A549 (cell line): ENCODE measurements around the gene MAGEA6.

Experiments
- CEBPB ChIP-seq, 2 experiments: fragments of >200 bp in 1 of 2; sonication (Bioruptor Twin) in 1 of 2; formaldehyde crosslinking in 1 of 2; IDR thresholded peaks; 2 replicates each; pipeline ENCODE4 v1.6.1; 2012 to 2016
- KDM1A ChIP-seq: fragments of 200-600 bp; sonication (generic); IDR thresholded peaks from 2 replicates; pipeline ENCODE4 v1.6.1; 2016; ENCODE audit warnings: low read depth, mild to moderate bottlenecking
- MAZ ChIP-seq: fragments of 150-350 bp; IDR thresholded peaks from 2 replicates; pipeline ENCODE4 v1.6.1; 2014; ENCODE audit warnings: antibody characterized with exemption, low read depth, low read length, borderline replicate concordance
- POLR2A ChIP-seq: IDR thresholded peaks from 2 replicates; pipeline ENCODE4 v1.6.1; 2012; ENCODE audit warnings: mild to moderate bottlenecking, low read length
- RAD21 ChIP-seq, 2 experiments: fragments of >200 bp in 1 of 2; sonication (Bioruptor Twin) in 1 of 2; formaldehyde crosslinking in 1 of 2; IDR thresholded peaks in 1 of 2; conservative IDR thresholded peaks in 1 of 2; 2 replicates in 1 of 2; 3 replicates in 1 of 2; pipeline ENCODE4 v1.6.1; 2012 to 2018; ENCODE audit warnings: inconsistent platforms in 1 of 2
- TF ChIP-seq, protein P1 (sequence below): fragments of >200 bp; sonication (Bioruptor Twin); formaldehyde crosslinking; IDR thresholded peaks from 3 replicates; pipeline ENCODE4 v1.5.1; 2016
- TF ChIP-seq, protein P2 (sequence below): fragments of 150-350 bp; IDR thresholded peaks from 2 replicates; pipeline ENCODE4 v1.6.1; 2014; ENCODE audit warnings: low read depth, mild to moderate bottlenecking, low read length

DNA sequence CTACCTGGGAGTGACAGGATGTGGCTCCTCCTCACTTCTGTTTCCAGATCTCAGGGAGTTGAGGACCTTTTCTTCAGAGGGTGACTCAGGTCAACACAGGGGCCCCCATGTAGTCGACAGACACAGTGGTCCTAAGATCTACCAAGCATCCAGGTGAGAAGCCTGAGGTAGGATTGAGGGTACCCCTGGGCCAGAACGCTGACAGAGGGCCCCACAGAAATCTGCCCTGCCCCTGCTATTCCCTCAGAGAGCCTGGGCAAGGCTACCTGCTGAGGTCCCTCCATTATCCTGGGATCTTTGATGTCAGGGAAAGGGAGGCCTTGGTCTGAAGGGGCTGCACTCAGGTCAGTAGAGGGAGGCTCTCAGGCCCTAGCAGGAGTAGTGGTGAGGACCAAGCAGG lies 34.4 kb downstream of the MAGEA6 start:
- no peak for TF ChIP-seq POLR2A
- TF ChIP-seq, protein P1, sequence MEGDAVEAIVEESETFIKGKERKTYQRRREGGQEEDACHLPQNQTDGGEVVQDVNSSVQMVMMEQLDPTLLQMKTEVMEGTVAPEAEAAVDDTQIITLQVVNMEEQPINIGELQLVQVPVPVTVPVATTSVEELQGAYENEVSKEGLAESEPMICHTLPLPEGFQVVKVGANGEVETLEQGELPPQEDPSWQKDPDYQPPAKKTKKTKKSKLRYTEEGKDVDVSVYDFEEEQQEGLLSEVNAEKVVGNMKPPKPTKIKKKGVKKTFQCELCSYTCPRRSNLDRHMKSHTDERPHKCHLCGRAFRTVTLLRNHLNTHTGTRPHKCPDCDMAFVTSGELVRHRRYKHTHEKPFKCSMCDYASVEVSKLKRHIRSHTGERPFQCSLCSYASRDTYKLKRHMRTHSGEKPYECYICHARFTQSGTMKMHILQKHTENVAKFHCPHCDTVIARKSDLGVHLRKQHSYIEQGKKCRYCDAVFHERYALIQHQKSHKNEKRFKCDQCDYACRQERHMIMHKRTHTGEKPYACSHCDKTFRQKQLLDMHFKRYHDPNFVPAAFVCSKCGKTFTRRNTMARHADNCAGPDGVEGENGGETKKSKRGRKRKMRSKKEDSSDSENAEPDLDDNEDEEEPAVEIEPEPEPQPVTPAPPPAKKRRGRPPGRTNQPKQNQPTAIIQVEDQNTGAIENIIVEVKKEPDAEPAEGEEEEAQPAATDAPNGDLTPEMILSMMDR = no peak
- TF ChIP-seq CEBPB (IDR thresholded peaks at IDR 0.05) = no peak
- no peak for TF ChIP-seq KDM1A
- TF ChIP-seq, protein P2, sequence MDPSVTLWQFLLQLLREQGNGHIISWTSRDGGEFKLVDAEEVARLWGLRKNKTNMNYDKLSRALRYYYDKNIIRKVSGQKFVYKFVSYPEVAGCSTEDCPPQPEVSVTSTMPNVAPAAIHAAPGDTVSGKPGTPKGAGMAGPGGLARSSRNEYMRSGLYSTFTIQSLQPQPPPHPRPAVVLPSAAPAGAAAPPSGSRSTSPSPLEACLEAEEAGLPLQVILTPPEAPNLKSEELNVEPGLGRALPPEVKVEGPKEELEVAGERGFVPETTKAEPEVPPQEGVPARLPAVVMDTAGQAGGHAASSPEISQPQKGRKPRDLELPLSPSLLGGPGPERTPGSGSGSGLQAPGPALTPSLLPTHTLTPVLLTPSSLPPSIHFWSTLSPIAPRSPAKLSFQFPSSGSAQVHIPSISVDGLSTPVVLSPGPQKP = no peak
- no peak for TF ChIP-seq RAD21 (conservative IDR thresholded peaks at IDR 0.05 in 1 of 2, IDR thresholded peaks at IDR 0.05 in 1 of 2)
- TF ChIP-seq MAZ = no peak
